Heart right ventricle (tissue), 16 donors: ENCODE measurements around the gene PEX11G. TPM values are rescaled to one million over a fixed set of nuclear protein-coding genes. Genes with fewer than 3 reads are reported as not detected.

Source experiments
- ATAC-seq, 8 donors: fragments of 200-7000 bp; cut with Tn5 transposase; one replicate each; pipeline ENCODE4 v1.9.1; 2020; ENCODE audit warnings: mild to moderate bottlenecking in 8 of 8, moderate library complexity in 8 of 8, moderate number of reproducible peaks in 1 of 8
- DNase-seq, 2 donors: peaks; one replicate each; pipeline ENCODE4 v3.0.0-alpha.2; 2020
- H3K27ac ChIP-seq, 10 donors: fragments of 200-600 bp; sonication (generic) in 2 of 10; one replicate each; pipeline versions ENCODE4 v1.5.0 to v1.8.0; 2020 to 2022; ENCODE audit warnings: mild to moderate bottlenecking in 3 of 10
- H3K27me3 ChIP-seq, 7 donors: fragments of 200-600 bp; one replicate each; pipeline ENCODE4 v1.8.0; 2021 to 2022; ENCODE audit warnings: mild to moderate bottlenecking in 2 of 7
- H3K36me3 ChIP-seq, 9 donors: fragments of 200-600 bp; sonication (generic) in 1 of 9; one replicate each; pipeline versions ENCODE4 v1.5.0 to v1.8.0; 2020 to 2022; ENCODE audit warnings: mild to moderate bottlenecking in 2 of 9
- H3K4me1 ChIP-seq, 9 donors: fragments of 200-600 bp; sonication (generic) in 1 of 9; one replicate each; pipeline versions ENCODE4 v1.5.0 to v1.8.0; 2020 to 2022; ENCODE audit warnings: mild to moderate bottlenecking in 4 of 9
- H3K4me3 ChIP-seq, 10 donors: fragments of 200-600 bp; sonication (generic) in 2 of 10; one replicate each; pipeline versions ENCODE4 v1.5.0 to v1.8.0; 2020 to 2022; ENCODE audit warnings: mild to moderate bottlenecking in 7 of 10, moderate library complexity in 2 of 10
- H3K9me3 ChIP-seq, 11 donors: fragments of 200-600 bp in 10 of 11; sonication (generic) in 2 of 11; one replicate each; pipeline versions ENCODE4 v1.5.0 to v1.8.0; 2013 to 2022; ENCODE audit warnings: mild to moderate bottlenecking in 2 of 11, control low read depth in 1 of 11, moderate library complexity in 1 of 11
- WGBS, 2 donors: extraction: QIAGEN DNeasy Blood & Tissue Kit; methylation state at CpG; one replicate each; pipeline ENCODE4 v1.1.7; 2013; ENCODE audit warnings: inconsistent platforms in 1 of 2; 5-methylcytosine and 5-hydroxymethylcytosine counted together
- intact Hi-C, 10 donors: fragments of 100-400 bp; cut with DNase I; formaldehyde crosslinking; loops; one replicate each; pipeline versions ENCODE4 v1.11.1 to v1.14.2; 2022
- polyA plus RNA-seq, 2 donors: library from polyadenylated mRNA; stranded (reverse); fragments of 200-250 nt; gene quantifications; one replicate each; pipeline ENCODE4 v1.2.3, GENCODE V29; 2013
- total RNA-seq, 10 donors: library from RNA; stranded (reverse); fragmentation: NEBNext Ultra II Directional in 3 of 10; extraction: Animal tissue kit (Norgen Biotek cat#: 25700) in 3 of 10; gene quantifications; one replicate each; pipeline versions ENCODE4 v1.2.1 to v1.2.4, GENCODE V29; 2021 to 2023
- TF ChIP-seq, protein P1 (sequence below), 9 donors: fragments of 200-600 bp; sonication (generic) in 2 of 9; IDR thresholded peaks; one replicate each; pipeline versions ENCODE4 v1.5.0 to v1.8.0; 2021 to 2022; ENCODE audit warnings: antibody characterized with exemption in 9 of 9, mild to moderate bottlenecking in 5 of 9, moderate library complexity in 1 of 9
- donor health status: Arrhythmogenic right ventricular cardiomyopathy.
- donor health status: ischemic (EF 13 %, LVEDD 7.1; RV severe dilation, severe dysfunction).
- donor health status: healthy with polysubstance abuse.
- donor health status: DM: no; HTN: yes; CAD: no.
- donor health status: DM: no; HTN: no; CAD: no.
- donor health status: ischemic (EF 25% LVEDD 6.9; RV normal size, moderate dysfunction).
- donor health status: ischemic (EF 25% LVEDD 5.7; RV mildly dilated, moderate dysfunction).
- donor health status: healthy.
- donor health status: DM: yes; HTN: yes; CAD: no.
- donor health status: Ischemic cardiomyopathy.
- donor health status: ischemic (EF 35%, LVEDD 5.7; RV mildly dilated, moderate dysfunction).
- donor health status: nonischemic (EF 11% LVEDD 7.7; RV severe dilation, severe dysfunction).
- donor health status: DM: yes; HTN: yes; CAD: no.
- donor health status: PGD.
- donor health status: ischemic (EF 29% LVEDD 5.4; RV normal size, mild dysfunction).
- donor health status: nonischemic (EF 23%, LVEDD 6.1; RV moderate dilation, normal function).

PEX11G gene
- total and polyA plus RNA-seq, 12 donors = 0.95 to 3.9 (median 1.9) TPM

DNA sequence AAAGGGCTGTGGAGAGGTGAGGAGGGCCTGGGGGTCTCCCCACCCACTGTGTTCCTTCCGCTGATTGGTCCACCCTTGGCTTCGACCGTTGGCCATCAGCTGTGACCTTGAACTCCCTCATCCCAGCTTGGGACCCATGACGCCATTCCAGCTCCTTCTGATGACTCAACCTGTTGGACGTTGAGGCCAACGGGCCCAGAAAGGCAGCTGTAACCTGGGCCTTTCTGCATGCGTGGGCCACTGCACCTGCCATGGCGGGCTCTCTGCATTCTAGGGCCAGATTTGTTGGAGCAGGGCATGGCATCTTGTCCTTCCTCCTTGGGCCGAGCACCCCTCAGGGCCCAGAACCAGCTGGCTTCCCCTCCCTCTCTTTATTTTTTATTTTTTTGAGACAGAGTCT is 30.2 kb downstream of the PEX11G start:
- Histone ChIP-seq H3K36me3 (peaks cover 0 to 100% (median 38%) of the 10 kb centered on the region in 9 donors), H3K4me3 (no peak overlapping the region), H3K27ac (no peak overlapping the region), H3K4me1 (no peaks in the 10 kb centered on the region), H3K27me3 (no peaks in the 10 kb centered on the region), H3K9me3 (no peaks in the 10 kb centered on the region)
- intact Hi-C loops = no loop called here
- DNase-seq (no peak), ATAC-seq (no peak)
- TF ChIP-seq, protein P1, sequence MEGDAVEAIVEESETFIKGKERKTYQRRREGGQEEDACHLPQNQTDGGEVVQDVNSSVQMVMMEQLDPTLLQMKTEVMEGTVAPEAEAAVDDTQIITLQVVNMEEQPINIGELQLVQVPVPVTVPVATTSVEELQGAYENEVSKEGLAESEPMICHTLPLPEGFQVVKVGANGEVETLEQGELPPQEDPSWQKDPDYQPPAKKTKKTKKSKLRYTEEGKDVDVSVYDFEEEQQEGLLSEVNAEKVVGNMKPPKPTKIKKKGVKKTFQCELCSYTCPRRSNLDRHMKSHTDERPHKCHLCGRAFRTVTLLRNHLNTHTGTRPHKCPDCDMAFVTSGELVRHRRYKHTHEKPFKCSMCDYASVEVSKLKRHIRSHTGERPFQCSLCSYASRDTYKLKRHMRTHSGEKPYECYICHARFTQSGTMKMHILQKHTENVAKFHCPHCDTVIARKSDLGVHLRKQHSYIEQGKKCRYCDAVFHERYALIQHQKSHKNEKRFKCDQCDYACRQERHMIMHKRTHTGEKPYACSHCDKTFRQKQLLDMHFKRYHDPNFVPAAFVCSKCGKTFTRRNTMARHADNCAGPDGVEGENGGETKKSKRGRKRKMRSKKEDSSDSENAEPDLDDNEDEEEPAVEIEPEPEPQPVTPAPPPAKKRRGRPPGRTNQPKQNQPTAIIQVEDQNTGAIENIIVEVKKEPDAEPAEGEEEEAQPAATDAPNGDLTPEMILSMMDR (IDR thresholded peaks at IDR 0.05) = no peak
- 94 to 96% methylated on average over 9 of the region's 9 CpGs for WGBS, 2 donors

DNA sequence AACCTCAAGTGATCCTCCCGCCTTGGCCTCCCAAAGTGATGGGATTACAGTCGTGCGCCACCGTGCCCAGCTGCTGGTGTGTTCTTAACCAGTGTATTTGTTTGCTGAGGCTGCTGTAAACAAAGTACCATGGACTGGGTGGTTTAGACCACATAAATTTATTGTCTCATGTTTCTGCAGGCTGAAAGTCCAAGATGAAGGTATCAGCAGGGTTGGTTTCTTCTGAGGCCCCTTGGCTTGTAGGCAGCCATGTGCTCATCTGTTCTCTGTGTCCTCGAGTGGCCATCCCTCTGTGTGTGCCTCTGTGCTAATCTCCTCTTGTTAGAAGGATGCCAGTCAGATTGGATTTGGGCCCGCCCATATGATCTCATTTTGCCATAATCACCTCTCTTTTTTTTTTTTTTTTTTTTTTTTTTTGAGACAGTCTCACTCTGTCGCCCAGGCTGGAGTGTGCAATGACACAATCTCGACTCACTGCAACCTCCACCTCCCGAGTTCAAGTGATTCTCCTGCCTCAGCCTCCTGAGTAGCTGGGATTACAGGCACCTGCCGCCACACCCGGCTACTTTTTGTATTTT is 31.8 kb downstream of the PEX11G start:
- intact Hi-C loops = no loop called here
- 96 to 99% methylated on average over 11 of the region's 11 CpGs for WGBS, 2 donors
- H3K9me3 ChIP-seq = no peaks in the 10 kb centered on the region
- no peak overlapping the region for H3K27ac ChIP-seq
- H3K4me3 ChIP-seq = no peak overlapping the region
- DNase-seq (no peak), ATAC-seq (no peak)
- TF ChIP-seq, protein P1 (IDR thresholded peaks at IDR 0.05) = no peak
- no peaks in the 10 kb centered on the region for H3K27me3 ChIP-seq
- peaks cover 0 to 99% (median 35%) of the 10 kb centered on the region in 9 donors for H3K36me3 ChIP-seq
- no peaks in the 10 kb centered on the region for H3K4me1 ChIP-seq

DNA sequence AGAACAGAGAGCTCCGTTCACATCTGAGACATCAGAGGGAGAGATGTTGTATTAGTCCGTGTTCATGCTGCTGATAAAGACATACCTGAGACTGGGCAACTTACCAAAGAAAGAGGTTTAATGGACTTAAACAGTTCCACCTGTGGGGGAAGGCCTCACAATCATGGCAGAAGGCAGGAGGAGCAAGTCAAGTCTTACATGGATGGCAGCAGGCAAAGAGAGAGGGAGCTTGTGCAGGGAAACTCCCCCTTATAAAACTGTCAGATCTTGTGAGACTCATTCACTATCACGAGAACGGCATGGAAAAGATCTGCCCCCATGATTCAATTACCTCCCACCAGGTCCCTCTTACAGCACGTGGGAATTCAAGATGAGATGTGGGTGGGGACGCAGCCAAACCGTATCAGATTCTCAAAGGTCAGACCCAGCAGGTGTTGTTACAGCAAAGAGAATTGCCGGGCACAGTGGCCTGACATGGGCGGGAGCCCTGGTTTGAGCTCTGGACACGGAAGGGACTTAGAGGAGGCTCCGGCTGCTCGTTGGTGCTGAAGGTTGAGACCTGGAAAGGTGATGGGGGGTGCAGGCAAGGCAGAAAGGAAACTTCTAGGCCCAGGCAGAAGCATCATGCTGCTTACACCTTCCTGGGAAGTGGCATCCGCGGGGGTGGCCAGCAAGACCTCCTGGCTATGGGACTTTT is 33.1 kb downstream of the PEX11G start:
- DNase-seq = no peak
- 95 to 96% methylated on average over 14 of the region's 14 CpGs for WGBS, 2 donors
- H3K9me3 ChIP-seq = no peaks in the 10 kb centered on the region
- intact Hi-C loops = no loop called here
- H3K4me1 ChIP-seq = no peaks in the 10 kb centered on the region
- H3K36me3 ChIP-seq = peaks cover 0 to 97% (median 43%) of the 10 kb centered on the region in 9 donors
- no peaks in the 10 kb centered on the region for H3K27me3 ChIP-seq
- no peak for ATAC-seq
- no peak overlapping the region for H3K27ac ChIP-seq
- TF ChIP-seq, protein P1 (IDR thresholded peaks at IDR 0.05) = no peak
- H3K4me3 ChIP-seq = no peak overlapping the region

DNA sequence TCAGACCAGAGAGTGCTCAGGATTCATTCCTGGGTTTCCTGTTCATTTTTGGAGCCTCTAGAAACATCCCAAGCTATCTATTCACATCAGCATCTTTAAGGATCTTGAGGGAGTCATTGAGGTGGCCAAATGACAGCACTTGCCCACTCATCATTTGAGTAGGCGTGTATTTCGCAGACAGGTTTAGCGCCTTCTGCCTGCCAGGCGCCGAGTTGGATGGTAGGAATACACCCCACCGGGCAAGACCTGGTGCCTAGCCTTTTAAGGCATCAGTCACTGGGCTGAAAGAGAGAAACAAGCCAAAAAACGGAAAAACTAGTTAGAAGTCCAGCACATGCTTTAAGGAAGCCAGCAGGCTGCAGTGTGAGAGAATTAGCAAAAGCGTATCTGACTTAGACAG is 33.8 kb downstream of the PEX11G start:
- H3K27me3 ChIP-seq = no peaks in the 10 kb centered on the region
- TF ChIP-seq, protein P1 (IDR thresholded peaks at IDR 0.05) = no peak
- H3K36me3 ChIP-seq = peaks cover 0 to 94% (median 42%) of the 10 kb centered on the region in 9 donors

More for the DNA sequence above, 33.8 kb downstream of the PEX11G start:
- Histone ChIP-seq H3K4me3 (no peak overlapping the region), H3K4me1 (no peaks in the 10 kb centered on the region), H3K9me3 (peaks cover 0 to 5% (median 0%) of the 10 kb centered on the region in 11 donors), H3K27ac (no peak overlapping the region)
- intact Hi-C loops = no loop called here
- WGBS, 2 donors = 96 to 97% methylated on average over 8 of the region's 8 CpGs
- DNase-seq (no peak), ATAC-seq (no peak)
